Common myeloid progenitor, CD34-positive (primary cell): Measurements from ENCODE around the gene NUDT6.
A peak's percentile ranks its signal among the peaks of the same experiment; 100 is the strongest.

ENCODE experiments used
- CTCF ChIA-PET: fragments of 350-600 bp; sonication (Branson Sonifier 250); formaldehyde crosslinking; loops from one replicate; lab custom pipeline; 2021; ENCODE audit warnings: antibody characterized with exemption; lab: Charles Lee
- POLR2A ChIA-PET: fragments of 350-600 bp; sonication (Branson Sonifier 250); formaldehyde crosslinking; loops from one replicate; lab custom pipeline; 2021; ENCODE audit warnings: antibody characterized with exemption; lab: Charles Lee
- DNase-seq, 3 donors: peaks; one replicate each; pipeline versions ENCODE4 v3.0.0 to v3.0.0-alpha.2; 2013
- H3K27ac ChIP-seq, 2 experiments: 1 replicate in 1 of 2; 2 replicates in 1 of 2; pipeline ENCODE4 v1.7.0; 2013; ENCODE audit warnings: inconsistent platforms in 2 of 2, low read length in 2 of 2, mild to moderate bottlenecking in 2 of 2, low read depth in 1 of 2, moderate library complexity in 1 of 2; ENCODE audit not compliant: severe bottlenecking in 2 of 2, insufficient read depth in 1 of 2, poor library complexity in 1 of 2
- H3K27me3 ChIP-seq, 5 experiments: replicated peaks in 2 of 5; 1 replicate in 3 of 5; 2 replicates in 2 of 5; pipeline versions ENCODE4 v1.6.1 to v1.7.0; 2013; ENCODE audit warnings: low read length in 4 of 5, mild to moderate bottlenecking in 2 of 5, moderate library complexity in 2 of 5, inconsistent platforms in 1 of 5; ENCODE audit not compliant: insufficient read depth in 5 of 5, control insufficient read depth in 4 of 5
- H3K36me3 ChIP-seq, 4 experiments: 1 replicate in 2 of 4; 2 replicates in 2 of 4; pipeline versions ENCODE4 v1.6.1 to v1.7.0; 2013; ENCODE audit warnings: low read length in 3 of 4, control low read depth in 1 of 4, mild to moderate bottlenecking in 1 of 4; ENCODE audit not compliant: control insufficient read depth in 4 of 4, insufficient read depth in 4 of 4
- H3K4me1 ChIP-seq, 4 experiments: 1 replicate in 3 of 4; 2 replicates in 1 of 4; pipeline versions ENCODE4 v1.6.1 to v1.7.1; 2013; ENCODE audit warnings: low read length in 3 of 4, mild to moderate bottlenecking in 3 of 4, control low read depth in 1 of 4, inconsistent platforms in 1 of 4, moderate library complexity in 1 of 4; ENCODE audit not compliant: control insufficient read depth in 4 of 4, insufficient read depth in 4 of 4; ENCODE audit errors: control extremely low read depth in 1 of 4
- H3K4me3 ChIP-seq, 7 experiments: 1 replicate in 4 of 7; 2 replicates in 3 of 7; pipeline versions ENCODE4 v1.5.1 to v1.7.0; 2013; ENCODE audit warnings: mild to moderate bottlenecking in 7 of 7, low read length in 6 of 7, moderate library complexity in 6 of 7, inconsistent platforms in 2 of 7, low read depth in 2 of 7, control low read depth in 1 of 7; ENCODE audit not compliant: insufficient read depth in 4 of 7, control insufficient read depth in 1 of 7; ENCODE audit errors: extremely low read depth in 1 of 7
- H3K9me3 ChIP-seq, 5 experiments: 1 replicate in 4 of 5; 2 replicates in 1 of 5; pipeline versions ENCODE4 v1.6.1 to v1.7.1; 2013; ENCODE audit warnings: low read length in 4 of 5, mild to moderate bottlenecking in 2 of 5, inconsistent platforms in 1 of 5, low read depth in 1 of 5, moderate library complexity in 1 of 5; ENCODE audit not compliant: control insufficient read depth in 4 of 5, insufficient read depth in 2 of 5; ENCODE audit errors: control extremely low read depth in 1 of 5
- whole genome bisulfite sequencing: methylation state at CpG from one replicate; pipeline ENCODE4 v1.1.5; 2013; ENCODE audit not compliant: insufficient coverage; 5-methylcytosine and 5-hydroxymethylcytosine counted together

NUDT6 gene

GRCh38 chr4:122917731-122918130 is 4.7 kb downstream of the NUDT6 start:
- peaks cover 0 to 9% (median 1%) of the 10 kb centered on the region in 4 experiments for H3K36me3 ChIP-seq
- ChIA-PET CTCF (interaction anchor here (5.7 kb wide), 1 partner anchor 13 kb away, joined by 27 read pairs; no protein-coding TSS in a partner anchor), POLR2A (no interaction called here)
- no peak overlapping the region for H3K27ac ChIP-seq
- H3K4me1 ChIP-seq = peaks cover 0 to 10% (median 4%) of the 10 kb centered on the region in 4 experiments
- no peak for DNase-seq
- WGBS = 97% methylated on average over 3 of the region's 5 CpGs
- H3K4me3 ChIP-seq = no peak overlapping the region
- H3K27me3 ChIP-seq = no peaks in the 10 kb centered on the region
- no peaks in the 10 kb centered on the region for H3K9me3 ChIP-seq

DNA sequence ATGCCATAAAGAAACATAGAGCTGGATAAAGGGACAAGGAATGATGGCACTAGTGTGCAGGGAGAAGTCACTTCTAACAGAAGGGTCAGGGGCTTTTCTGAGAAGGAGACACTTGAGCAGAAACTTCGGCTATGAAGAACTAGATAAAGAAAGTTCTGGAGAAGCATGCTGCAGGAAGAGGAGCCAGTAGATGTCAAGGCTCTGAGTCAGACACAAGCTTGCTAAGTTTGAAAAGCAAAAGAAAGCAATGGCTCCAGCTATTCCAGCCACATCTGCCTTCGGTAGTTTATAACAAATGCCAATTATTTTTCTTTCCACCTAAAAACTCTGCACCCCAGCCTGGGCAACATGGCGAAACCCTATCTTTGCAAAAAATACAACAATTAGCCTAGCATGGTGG is 7.5 kb downstream of the NUDT6 start:
- Histone ChIP-seq H3K27me3 (no peaks in the 10 kb centered on the region), H3K9me3 (no peaks in the 10 kb centered on the region), H3K4me3 (no peak overlapping the region), H3K4me1 (no peaks in the 10 kb centered on the region), H3K27ac (no peak overlapping the region), H3K36me3 (peaks cover 0 to 12% (median 1%) of the 10 kb centered on the region in 4 experiments)
- DNase-seq = no peak
- POLR2A ChIA-PET = no interaction called here
- CTCF ChIA-PET = interaction anchor here (0.6 to 2.6 kb wide), 18 partner anchors 7 to 1015 kb away, joined by 3 to 18 read pairs (median 4); partner anchors contain the start of genes BBS12 and NUDT6
- 100% methylated on average over 1 of the region's 3 CpGs for WGBS

GRCh38 chr4:122914292-122914904 is 8.0 kb downstream of the NUDT6 start:
- ChIA-PET POLR2A (no interaction called here), CTCF (interaction anchor here (0.8 to 2.6 kb wide), 22 partner anchors 8 to 1014 kb away, joined by 3 to 18 read pairs (median 4); partner anchors contain the start of genes BBS12 and NUDT6)
- Histone ChIP-seq H3K27me3 (no peaks in the 10 kb centered on the region), H3K27ac (no peak overlapping the region), H3K4me3 (no peak overlapping the region), H3K9me3 (no peaks in the 10 kb centered on the region), H3K36me3 (peaks cover 0 to 12% (median 1%) of the 10 kb centered on the region in 4 experiments), H3K4me1 (no peaks in the 10 kb centered on the region)
- peak; percentile 28 to 49 (median 33) for DNase-seq
- WGBS = no CpG with 5 or more reads among the region's 4 CpGs

DNA sequence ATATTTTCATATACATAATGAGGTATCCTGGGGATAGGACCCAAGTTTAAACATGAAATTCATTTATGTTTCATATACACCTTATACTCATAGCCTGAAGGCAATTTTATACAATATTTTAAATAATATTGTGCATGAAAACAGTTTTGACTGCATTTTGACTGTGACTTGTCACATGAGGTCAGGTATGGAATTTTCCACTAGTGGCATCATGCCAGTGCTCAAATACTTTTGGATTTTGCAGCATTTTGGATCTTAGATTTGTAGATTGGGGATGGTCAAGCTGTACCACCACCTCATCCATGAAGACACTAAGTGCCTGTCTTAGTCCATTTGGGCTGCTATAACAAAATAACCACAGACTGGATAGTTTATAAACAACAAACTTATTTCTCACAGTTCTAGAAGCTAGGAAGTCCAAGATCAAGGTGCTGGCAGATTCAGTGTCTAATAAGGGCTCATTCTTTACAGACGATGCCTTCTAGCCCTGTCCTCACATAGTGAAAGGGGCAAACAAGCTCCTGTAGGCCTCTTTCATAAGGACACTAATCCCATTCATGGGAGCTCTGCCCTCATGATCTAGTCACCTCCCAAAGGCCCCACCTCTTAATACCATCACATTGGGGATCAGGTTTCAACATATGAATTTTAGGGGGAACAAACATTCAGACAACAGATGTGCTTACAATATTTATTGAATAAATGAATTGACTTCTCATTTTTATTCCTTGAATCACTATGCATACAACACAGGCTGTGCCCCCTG is 9.4 kb downstream of the NUDT6 start:
- Histone ChIP-seq H3K4me3 (no peak overlapping the region), H3K9me3 (no peaks in the 10 kb centered on the region), H3K36me3 (peaks cover 0 to 15% (median 3%) of the 10 kb centered on the region in 4 experiments), H3K27ac (no peak overlapping the region), H3K4me1 (no peaks in the 10 kb centered on the region), H3K27me3 (no peaks in the 10 kb centered on the region)
- WGBS = 100% methylated on average over 1 of the region's 1 CpG
- CTCF ChIA-PET = interaction anchor here (0.6 to 2.6 kb wide), 9 partner anchors 9 to 1013 kb away, joined by 3 to 17 read pairs (median 4); partner anchors contain the start of genes BBS12 and NUDT6
- POLR2A ChIA-PET = interaction anchor here (0.7 kb wide), 1 partner anchor 45 kb away, joined by 3 read pairs; no protein-coding TSS in a partner anchor
- DNase-seq = no peak

- no peaks in the 10 kb centered on the region for H3K4me1 ChIP-seq
- H3K4me3 ChIP-seq = no peak overlapping the region
- ChIA-PET CTCF (interaction anchor here (0.9 to 2.3 kb wide), 4 partner anchors 9 to 157 kb away, joined by 3 to 7 read pairs (median 4); no protein-coding TSS in a partner anchor), POLR2A (no interaction called here)
- H3K9me3 ChIP-seq = no peaks in the 10 kb centered on the region
- H3K27ac ChIP-seq = no peak overlapping the region
- no peaks in the 10 kb centered on the region for H3K27me3 ChIP-seq
- H3K36me3 ChIP-seq = peaks cover 0 to 15% (median 1%) of the 10 kb centered on the region in 4 experiments
- 91% methylated on average over 1 of the region's 1 CpG for WGBS
- no peak for DNase-seq
Measured at GRCh38 chr4:122911588-122911987, 10.8 kb downstream of the NUDT6 start.

DNA sequence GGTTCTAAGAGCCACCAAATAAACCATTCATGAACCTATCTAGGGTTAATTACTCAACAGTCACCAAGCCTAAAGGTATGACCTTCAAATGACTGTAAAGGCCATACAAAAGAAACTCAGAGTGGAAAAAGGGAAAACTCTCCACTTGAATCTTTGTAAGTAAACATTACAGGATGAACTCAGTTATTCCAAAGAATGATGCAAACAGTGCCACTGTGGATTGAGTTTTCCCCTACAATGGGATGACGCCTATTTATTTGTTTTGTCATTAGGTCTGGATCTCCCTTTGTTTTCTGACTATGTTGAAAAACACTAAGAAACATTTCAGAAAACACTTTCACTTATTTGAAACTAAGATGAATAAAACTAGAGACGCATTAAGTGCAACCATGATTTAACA is 12.7 kb downstream of the NUDT6 start:
- CTCF ChIA-PET = interaction anchor here (0.9 kb wide), 1 partner anchor 151 kb away, joined by 4 read pairs; no protein-coding TSS in a partner anchor
- no peak for DNase-seq
- no CpG with 5 or more reads among the region's 2 CpGs for WGBS

More for the DNA sequence above, 12.7 kb downstream of the NUDT6 start:
- Histone ChIP-seq H3K9me3 (no peaks in the 10 kb centered on the region), H3K36me3 (peaks cover 0 to 13% (median 3%) of the 10 kb centered on the region in 4 experiments), H3K27ac (no peak overlapping the region), H3K4me3 (no peak overlapping the region), H3K27me3 (no peaks in the 10 kb centered on the region), H3K4me1 (no peaks in the 10 kb centered on the region)
- POLR2A ChIA-PET = no interaction called here
